Stimulated activated naive B cell treated with anti-CD40 and anti-IgM and Interleukin-4, amounts not matched to agents 10 μg/mL and 1 μg/mL and 100 μg/mL, for 72 hours (primary cell): ENCODE results near the gene ZNF777.
A peak's percentile ranks its signal among the peaks of the same experiment; 100 is the strongest.

Source experiments
- ATAC-seq, 2 donors: fragments of 150-1000 bp; cut with Tn5 transposase; replicated peaks; 2 replicates each; pipeline ENCODE4 v1.10.0; 2021; ENCODE audit warnings: moderate library complexity in 1 of 2
- DNase-seq: peaks from one replicate; pipeline ENCODE4 v3.0.0; 2021
- H3K27ac Mint-ChIP-seq: one replicate; pipeline ENCODE4 v1.8.0; 2022; ENCODE audit warnings: mild to moderate bottlenecking, mixed read lengths
- H3K27me3 Mint-ChIP-seq, 2 donors: one replicate each; pipeline ENCODE4 v1.8.0; 2022; ENCODE audit warnings: mixed read lengths in 2 of 2
- H3K36me3 Mint-ChIP-seq, 2 donors: one replicate each; pipeline ENCODE4 v1.8.0; 2022; ENCODE audit warnings: mixed read lengths in 2 of 2, mild to moderate bottlenecking in 1 of 2
- H3K4me1 Mint-ChIP-seq, 2 donors: one replicate each; pipeline ENCODE4 v1.8.0; 2022; ENCODE audit warnings: mixed read lengths in 2 of 2, mild to moderate bottlenecking in 1 of 2
- H3K4me3 Mint-ChIP-seq, 2 donors: one replicate each; pipeline ENCODE4 v1.8.0; 2022; ENCODE audit warnings: mild to moderate bottlenecking in 2 of 2, mixed read lengths in 2 of 2, moderate library complexity in 1 of 2
- H3K9me3 Mint-ChIP-seq, 2 donors: one replicate each; pipeline ENCODE4 v1.8.0; 2022; ENCODE audit warnings: mixed read lengths in 2 of 2, mild to moderate bottlenecking in 1 of 2

ZNF777 gene

DNA sequence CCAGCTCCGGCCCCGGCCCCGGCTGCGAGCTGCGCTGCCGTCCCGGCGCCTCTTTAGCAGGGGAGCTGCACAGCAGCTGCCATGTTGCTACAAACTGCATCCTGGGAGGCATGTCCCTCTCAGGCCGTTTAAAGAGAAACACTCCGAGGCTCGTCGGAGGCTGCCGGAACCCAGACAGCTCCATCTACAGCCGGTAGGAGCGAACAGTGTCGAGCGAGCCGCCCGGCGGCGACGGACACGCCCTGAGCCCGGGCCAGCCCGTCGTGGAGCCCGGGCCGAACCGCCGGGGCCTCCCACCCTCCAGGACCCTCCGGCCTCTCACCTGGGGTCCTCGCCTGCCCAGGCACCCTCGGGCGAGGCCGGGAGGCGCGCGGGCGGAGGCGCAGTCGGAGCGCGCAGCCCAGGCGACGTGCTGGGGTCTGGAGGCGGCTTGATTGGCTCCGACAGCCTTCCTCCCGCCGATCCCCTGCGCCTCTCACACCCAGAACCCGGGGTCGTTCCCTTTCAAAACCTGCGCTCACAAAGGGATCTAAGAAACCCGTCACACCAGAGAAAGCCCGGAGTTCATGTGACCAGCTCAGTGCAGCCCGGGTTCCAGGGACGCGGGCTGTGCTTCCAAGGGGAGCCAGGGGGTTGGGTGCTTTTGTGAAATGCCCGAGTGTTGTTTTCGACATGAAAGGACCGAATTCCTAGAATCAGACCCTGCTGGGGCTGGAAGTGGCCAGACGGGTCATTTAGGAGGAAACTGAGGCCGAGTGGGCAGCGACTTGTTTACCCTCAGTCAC is at the start of gene ZNF777:
Gene ZNF777, minus strand, starts transcription at position 570 of the 785 bp plus-strand sequence. CDS start 5,040 bp downstream, outside the sequence.
- DNase-seq, result peak; percentile 83
- peaks cover 4 to 6% of the 10 kb centered on the region in 2 donors for H3K36me3 Mint-ChIP-seq
- peak within 1 kb of the TSS; percentile 87 to 90 for H3K4me3 Mint-ChIP-seq
- peaks cover 17 to 37% of the 10 kb centered on the region in 2 donors for H3K4me1 Mint-ChIP-seq
- peak; percentile 96 to 97 for ATAC-seq
- H3K9me3 Mint-ChIP-seq, result no peaks in the 10 kb centered on the region
- H3K27ac Mint-ChIP-seq, result peak within 1 kb of the TSS; percentile 88
- peaks cover 14 to 22% of the 10 kb centered on the region in 2 donors for H3K27me3 Mint-ChIP-seq

DNA sequence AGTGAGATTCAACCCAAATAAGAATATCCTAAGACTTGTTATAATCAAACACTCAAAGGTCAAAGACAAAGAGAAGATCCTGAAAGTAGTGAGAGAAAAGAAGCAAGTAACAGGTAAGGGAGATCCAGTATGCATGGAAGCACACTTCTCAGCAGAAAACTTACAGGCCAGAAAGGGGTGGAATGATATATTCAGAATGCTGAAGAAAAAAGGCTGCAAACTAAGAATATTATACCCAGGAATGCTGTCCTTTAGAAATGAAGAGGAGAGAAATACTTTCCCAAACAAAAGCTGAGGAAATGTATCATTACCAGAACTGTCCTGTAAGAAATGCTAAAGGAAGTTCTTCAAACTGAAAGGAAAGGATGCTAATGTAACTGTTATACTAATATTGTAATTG is 49.4 kb upstream of the ZNF777 start:
- peaks cover 8 to 14% of the 10 kb centered on the region in 2 donors for H3K36me3 Mint-ChIP-seq
- peaks cover 11 to 15% of the 10 kb centered on the region in 2 donors for H3K27me3 Mint-ChIP-seq
- no peaks in the 10 kb centered on the region for H3K4me1 Mint-ChIP-seq
- H3K27ac Mint-ChIP-seq, result no peak overlapping the region
- DNase-seq, result no peak
- no peak overlapping the region for H3K4me3 Mint-ChIP-seq
- ATAC-seq, result no peak
- H3K9me3 Mint-ChIP-seq, result peaks cover 29 to 37% of the 10 kb centered on the region in 2 donors

DNA sequence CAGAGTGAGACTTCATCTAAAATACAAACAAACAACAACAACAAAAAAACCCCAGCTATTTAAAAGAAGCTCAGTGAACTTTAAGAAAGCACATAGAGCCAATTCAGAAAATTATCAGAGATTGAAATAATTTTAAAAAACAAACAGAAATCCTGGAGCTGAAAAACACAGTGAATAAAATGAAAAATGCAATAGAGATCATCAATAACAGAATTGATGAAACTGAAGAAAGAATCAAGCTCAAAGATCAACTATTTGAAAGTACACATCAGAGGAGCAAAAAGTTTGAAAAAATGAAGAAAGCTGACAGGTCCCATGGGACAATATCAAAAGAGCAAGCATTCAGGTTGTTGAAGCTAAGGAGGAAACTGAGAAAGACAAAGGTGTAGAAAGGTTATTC is 48.9 kb upstream of the ZNF777 start:
- no peak overlapping the region for H3K4me3 Mint-ChIP-seq
- peaks cover 6 to 18% of the 10 kb centered on the region in 2 donors for H3K36me3 Mint-ChIP-seq
- peaks cover 29 to 39% of the 10 kb centered on the region in 2 donors for H3K9me3 Mint-ChIP-seq
- H3K27me3 Mint-ChIP-seq, result peaks cover 11 to 15% of the 10 kb centered on the region in 2 donors
- no peak overlapping the region for H3K27ac Mint-ChIP-seq
- ATAC-seq (no peak), DNase-seq (no peak)
- no peaks in the 10 kb centered on the region for H3K4me1 Mint-ChIP-seq

DNA sequence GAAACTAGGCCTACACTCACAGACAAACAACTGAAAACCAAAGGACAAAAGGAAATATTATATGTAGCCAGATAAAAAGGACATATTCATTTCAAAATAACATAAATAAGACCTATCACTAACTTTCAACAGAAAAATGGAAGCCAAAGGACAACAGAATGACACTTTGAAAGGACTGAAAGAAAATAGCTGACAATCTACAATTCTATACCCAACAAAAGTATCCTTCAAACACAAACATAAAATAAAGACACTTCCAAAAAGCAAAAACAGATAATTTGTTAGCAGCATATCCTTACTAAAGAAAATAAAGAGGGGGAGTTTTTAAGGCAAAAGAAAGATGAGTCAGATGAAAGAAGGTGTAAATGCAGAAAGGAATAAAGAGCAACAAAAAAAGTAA is 44.7 kb upstream of the ZNF777 start:
- peaks cover 4 to 18% of the 10 kb centered on the region in 2 donors for H3K36me3 Mint-ChIP-seq
- H3K4me1 Mint-ChIP-seq, result peaks cover 1 to 3% of the 10 kb centered on the region in 2 donors
- H3K9me3 Mint-ChIP-seq, result peaks cover 22% of the 10 kb centered on the region in 2 donors
- no peak overlapping the region for H3K27ac Mint-ChIP-seq
- ATAC-seq (no peak), DNase-seq (no peak)
- no peak overlapping the region for H3K4me3 Mint-ChIP-seq
- H3K27me3 Mint-ChIP-seq, result peaks cover 15 to 17% of the 10 kb centered on the region in 2 donors

DNA sequence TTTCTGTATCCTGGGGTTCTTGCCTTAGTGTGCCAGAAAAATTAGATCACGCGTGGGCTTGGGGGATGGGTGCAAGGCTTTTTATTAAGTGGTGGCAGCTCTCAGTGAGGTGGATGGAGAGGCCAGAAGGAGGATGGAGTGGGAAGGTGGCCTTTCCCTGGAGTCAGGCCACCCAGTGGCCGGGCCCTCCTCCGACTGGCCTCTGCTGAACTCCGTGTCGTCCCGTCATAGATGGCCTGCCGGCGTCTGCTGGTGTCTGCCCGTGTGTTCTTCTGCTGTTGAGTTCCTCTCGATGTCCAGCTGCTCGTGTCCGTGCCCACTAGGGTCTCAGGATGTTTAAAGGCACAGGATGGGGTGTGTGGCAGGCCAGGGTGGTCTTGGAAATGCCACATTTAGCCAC is 40.8 kb upstream of the ZNF777 start:
- ATAC-seq (no peak), DNase-seq (no peak)
- Mint-ChIP-seq H3K36me3 (peaks cover 4 to 17% of the 10 kb centered on the region in 2 donors), H3K27ac (no peak overlapping the region), H3K4me3 (no peak overlapping the region), H3K9me3 (peaks cover 9 to 10% of the 10 kb centered on the region in 2 donors), H3K27me3 (peaks cover 15 to 17% of the 10 kb centered on the region in 2 donors), H3K4me1 (peaks cover 6 to 9% of the 10 kb centered on the region in 2 donors)

DNA sequence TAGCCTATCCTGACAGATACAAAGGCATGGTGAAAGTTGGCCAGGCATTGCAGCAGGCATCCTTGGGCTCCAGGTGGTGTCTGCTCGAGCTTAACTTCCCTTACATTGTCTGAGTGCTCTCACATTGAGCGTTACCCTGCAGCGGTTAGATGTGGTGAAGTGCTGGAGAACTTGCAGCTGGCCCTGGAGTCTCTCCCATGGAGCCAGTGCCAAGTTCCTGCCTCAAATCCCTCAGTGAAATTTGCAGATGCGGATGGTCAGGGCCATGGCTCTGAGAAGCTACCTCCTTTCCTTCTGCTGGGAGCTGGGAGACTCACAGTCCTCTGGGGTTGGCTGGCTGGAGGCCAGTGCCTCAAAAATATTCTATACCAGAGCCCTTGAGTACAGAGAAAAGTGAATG is 40.0 kb upstream of the ZNF777 start:
- Mint-ChIP-seq H3K36me3 (peaks cover 4 to 14% of the 10 kb centered on the region in 2 donors), H3K27ac (no peak overlapping the region), H3K4me1 (peaks cover 11 to 17% of the 10 kb centered on the region in 2 donors), H3K27me3 (peaks cover 12 to 17% of the 10 kb centered on the region in 2 donors), H3K9me3 (peaks cover 6% of the 10 kb centered on the region in 2 donors), H3K4me3 (no peak overlapping the region)
- no peak for ATAC-seq
- no peak for DNase-seq

DNA sequence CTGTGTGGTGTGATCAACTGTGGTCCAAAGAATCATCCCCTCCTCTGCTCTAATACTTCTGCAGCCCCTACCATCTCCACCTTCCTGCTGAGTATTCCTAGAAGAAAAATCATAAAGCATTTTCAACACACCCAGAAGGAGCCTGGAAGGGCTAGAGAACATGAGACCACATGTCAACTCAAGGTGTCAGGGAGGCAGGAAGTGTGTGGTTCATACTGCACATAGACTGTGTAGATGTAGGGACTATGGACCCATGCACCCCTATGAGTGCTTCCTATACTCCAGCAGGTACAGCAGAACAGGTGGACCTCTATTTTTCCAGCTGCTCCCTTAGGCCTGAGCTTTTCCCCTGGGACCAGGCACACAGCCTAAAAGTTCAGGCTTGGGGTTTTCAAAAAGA is 39.3 kb upstream of the ZNF777 start:
- Mint-ChIP-seq H3K4me1 (peaks cover 16 to 24% of the 10 kb centered on the region in 2 donors), H3K9me3 (peaks cover 2 to 3% of the 10 kb centered on the region in 2 donors), H3K36me3 (peaks cover 2 to 13% of the 10 kb centered on the region in 2 donors), H3K4me3 (no peak overlapping the region), H3K27ac (no peak overlapping the region), H3K27me3 (peaks cover 12 to 17% of the 10 kb centered on the region in 2 donors)
- no peak for ATAC-seq
- no peak for DNase-seq

DNA sequence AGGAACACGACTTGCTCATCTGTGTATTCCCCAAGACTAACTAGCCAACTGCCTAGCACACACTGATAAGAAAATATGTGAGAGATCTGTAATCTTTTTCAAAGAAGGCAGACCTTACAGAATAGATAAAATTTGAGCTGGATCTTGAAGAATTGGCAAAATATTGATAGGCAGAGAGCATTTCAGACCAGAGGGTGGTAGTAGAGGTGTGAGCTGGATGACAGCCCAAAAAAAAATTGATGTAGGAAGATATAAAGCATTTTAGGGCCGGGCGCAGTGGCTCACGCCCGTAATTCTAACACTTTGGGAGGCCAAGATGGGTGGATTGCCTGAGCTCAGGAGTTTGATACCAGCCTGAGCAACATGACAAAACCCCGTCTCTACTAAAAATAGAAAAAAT is 37.9 kb upstream of the ZNF777 start:
- no peak for ATAC-seq
- H3K27me3 Mint-ChIP-seq, result peaks cover 6 to 17% of the 10 kb centered on the region in 2 donors

DNA sequence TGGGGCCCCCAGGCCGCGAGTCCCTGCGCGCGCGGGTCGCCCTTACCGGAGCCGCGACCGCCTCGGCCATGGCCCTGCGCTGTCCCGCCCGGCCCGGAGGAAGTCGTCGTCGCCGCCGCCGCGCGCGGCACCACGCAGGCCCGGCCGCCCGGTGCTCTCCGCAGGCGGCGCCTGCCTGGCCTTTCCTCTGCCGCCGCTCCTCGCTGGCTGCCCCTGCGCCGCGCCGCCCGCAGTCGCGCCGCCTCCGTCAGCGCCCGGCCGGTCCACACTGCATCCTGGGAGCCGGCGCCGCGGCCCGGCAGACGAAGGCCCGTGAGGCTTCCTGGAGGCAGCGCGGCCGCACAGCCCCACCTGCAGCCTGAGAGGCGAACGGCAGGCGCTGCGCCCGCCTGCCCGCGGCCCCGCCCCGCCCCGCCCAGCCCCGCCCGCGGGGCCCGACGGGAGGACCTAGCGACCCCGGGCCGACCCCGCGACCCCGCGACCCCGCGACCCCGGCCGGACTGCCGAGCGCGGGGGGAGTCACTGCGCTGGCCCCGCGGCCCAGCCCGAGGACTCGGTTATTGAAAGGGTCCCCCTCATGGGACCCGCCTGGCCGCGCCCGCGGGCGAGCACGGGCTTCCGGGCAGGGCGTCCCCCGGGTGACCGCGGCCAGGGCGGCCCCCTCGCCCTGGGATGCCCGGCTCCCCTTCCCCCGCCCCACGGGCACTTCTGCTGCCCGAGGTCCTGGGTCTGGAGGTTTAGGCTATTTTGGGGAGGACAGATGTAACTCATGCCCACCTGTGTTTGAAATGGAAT is 36.8 kb upstream of the ZNF777 start, which contains the start of gene ZNF746:
Gene ZNF746, minus strand, starts transcription at position 343 of the 795 bp plus-strand sequence. Its CDS starts 273 bp downstream, at position 70.
- peaks cover 25 to 45% of the 10 kb centered on the region in 2 donors for H3K4me1 Mint-ChIP-seq
- H3K36me3 Mint-ChIP-seq, result peaks cover 18 to 30% of the 10 kb centered on the region in 2 donors
- ATAC-seq (peak; percentile 94 to 95), DNase-seq (peak; percentile 79)
- peak within 1 kb of the TSS; percentile 98 to 99 for H3K4me3 Mint-ChIP-seq
- H3K9me3 Mint-ChIP-seq, result no peaks in the 10 kb centered on the region
- peak within 1 kb of the TSS; percentile 99 for H3K27ac Mint-ChIP-seq
- peaks cover 0 to 11% of the 10 kb centered on the region in 2 donors for H3K27me3 Mint-ChIP-seq

More for the DNA sequence above, 37.9 kb upstream of the ZNF777 start:
- Mint-ChIP-seq H3K4me3 (no peak overlapping the region), H3K4me1 (peaks cover 21 to 38% of the 10 kb centered on the region in 2 donors), H3K9me3 (no peaks in the 10 kb centered on the region), H3K27ac (no peak overlapping the region), H3K36me3 (peaks cover 10 to 23% of the 10 kb centered on the region in 2 donors)
- DNase-seq, result no peak

DNA sequence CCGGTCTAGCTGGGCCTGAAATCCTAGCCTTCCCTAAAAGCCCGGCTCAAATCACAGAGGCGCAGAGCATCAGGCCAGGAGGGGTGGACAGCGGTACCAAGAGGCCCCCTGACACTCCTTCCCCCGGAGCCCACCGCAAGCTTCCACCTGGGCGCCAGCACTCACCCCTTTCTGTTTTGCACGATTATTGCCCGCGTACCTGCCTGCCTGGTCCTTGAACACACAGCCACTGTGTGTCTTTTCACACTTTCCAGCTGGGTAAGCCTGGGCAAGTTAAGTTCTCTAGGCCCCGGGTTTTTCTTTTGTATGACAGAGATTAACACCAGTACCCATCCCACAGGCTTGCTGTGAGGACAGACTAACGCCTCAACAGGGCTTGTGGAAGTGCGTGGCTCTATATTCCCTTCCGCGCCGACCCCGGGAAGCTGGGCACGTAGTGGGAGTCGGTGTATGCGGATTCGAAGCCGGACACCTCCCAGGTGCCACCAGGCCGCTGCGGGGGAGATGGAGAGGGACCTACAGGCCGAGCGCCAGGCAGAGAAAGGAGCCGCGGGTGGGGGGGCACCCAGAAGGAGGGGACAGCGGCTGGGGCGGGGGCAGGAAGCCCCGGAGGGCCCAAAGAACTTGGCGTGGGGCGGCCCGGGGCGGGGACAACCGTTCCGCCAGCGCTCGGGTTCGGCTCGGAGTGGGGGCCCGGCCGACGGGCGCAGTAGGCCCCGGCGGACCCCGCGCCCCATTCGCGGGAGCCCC is 36.0 kb upstream of the ZNF777 start:
- Mint-ChIP-seq H3K27me3 (peaks cover 0 to 2% of the 10 kb centered on the region in 2 donors), H3K4me1 (peaks cover 30 to 52% of the 10 kb centered on the region in 2 donors), H3K4me3 (peak overlapping the region; percentile 98 to 99), H3K9me3 (no peaks in the 10 kb centered on the region), H3K36me3 (peaks cover 23 to 34% of the 10 kb centered on the region in 2 donors), H3K27ac (peak overlapping the region; percentile 99)
- DNase-seq (peak; percentile 29), ATAC-seq (peak; percentile 34 to 50)

DNA sequence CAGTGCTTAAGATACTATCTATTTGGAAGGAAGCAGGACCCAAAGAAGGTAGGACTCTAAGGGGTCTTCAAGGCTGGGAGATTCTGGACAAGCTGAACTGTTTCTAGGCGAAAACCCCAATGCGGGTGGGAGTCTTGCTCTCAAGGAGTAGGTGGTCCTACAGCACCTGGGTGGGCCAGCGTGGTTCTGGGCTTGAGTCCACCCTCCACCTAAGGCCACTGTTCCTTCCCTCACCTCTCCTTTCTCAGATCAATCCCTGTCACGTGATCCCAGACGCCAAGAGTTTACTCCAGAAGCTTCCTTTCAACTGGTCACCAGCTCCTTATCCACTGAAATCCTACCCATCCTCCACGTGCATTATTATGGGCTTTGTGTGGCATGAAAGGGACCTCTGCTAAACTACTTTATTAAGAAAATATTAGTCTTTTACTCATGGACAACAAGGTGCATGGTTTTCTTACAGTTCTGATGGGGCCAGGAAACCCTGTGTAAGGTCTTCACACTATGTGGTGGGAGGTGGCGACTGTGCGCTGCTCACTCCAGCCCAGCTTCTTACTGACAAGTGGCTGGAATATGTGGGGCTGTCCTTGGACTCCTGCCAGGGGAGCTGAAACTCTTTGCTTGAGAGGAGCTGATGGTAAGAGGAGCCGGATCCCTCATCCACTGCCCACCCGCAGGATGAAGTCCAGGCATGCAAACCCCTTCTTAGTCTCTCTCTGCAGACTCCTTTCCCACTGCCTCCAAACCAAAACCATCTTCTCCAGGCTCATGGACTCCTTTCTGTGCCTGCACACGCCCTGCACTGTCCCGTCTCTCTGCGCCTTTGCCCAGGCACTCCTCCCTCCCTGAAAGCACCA is 35.2 kb upstream of the ZNF777 start:
- Mint-ChIP-seq H3K36me3 (peaks cover 23 to 40% of the 10 kb centered on the region in 2 donors), H3K27ac (peak overlapping the region; percentile 99), H3K4me3 (peak overlapping the region; percentile 98 to 99), H3K27me3 (no peaks in the 10 kb centered on the region), H3K4me1 (peaks cover 30 to 52% of the 10 kb centered on the region in 2 donors), H3K9me3 (no peaks in the 10 kb centered on the region)
- no peak for ATAC-seq
- DNase-seq, result no peak

DNA sequence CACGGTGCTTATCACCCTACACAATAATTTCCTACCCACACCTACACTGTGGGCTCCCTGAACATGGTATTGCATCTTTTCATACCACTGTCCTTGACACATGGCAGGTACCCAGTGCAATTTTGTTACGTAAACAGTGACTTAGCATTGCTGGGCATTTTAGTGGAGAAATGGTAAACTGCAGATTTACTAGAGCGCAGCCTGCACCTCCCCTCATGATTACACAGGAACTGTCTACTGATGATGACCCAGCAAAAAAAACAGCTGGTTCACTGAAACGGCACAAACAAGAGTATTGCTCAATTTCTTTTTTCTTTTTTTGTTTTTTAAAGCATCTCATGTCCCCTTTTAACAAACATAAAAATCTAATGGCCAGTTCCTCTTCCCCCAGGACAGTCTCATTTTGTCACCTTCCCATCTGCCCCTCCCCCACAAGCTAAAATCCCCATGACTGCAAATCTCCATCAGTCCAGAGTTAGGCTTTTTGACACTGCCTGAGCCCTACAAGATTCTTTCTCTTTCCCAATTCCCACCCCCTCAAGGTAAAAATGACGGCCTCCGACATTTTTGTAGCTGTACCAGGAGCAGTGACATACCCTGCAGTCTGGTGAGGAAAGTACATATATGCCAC is 34.0 kb upstream of the ZNF777 start:
- peak overlapping the region in 1 of 2 donors; percentile 6 for H3K4me3 Mint-ChIP-seq
- no peak for DNase-seq
- H3K4me1 Mint-ChIP-seq, result peaks cover 30 to 57% of the 10 kb centered on the region in 2 donors
- H3K27me3 Mint-ChIP-seq, result no peaks in the 10 kb centered on the region
- H3K9me3 Mint-ChIP-seq, result no peaks in the 10 kb centered on the region
- H3K36me3 Mint-ChIP-seq, result peaks cover 33 to 52% of the 10 kb centered on the region in 2 donors
- H3K27ac Mint-ChIP-seq, result peak overlapping the region; percentile 60
- ATAC-seq, result no peak
